HEK293 (cell line): ENCODE data around the gene SLC43A1.

Experiments used
- CTCF ChIA-PET: fragments of 350-600 bp; formaldehyde crosslinking; extraction: SDS; loops from one replicate; lab custom pipeline; 2021; ENCODE audit warnings: antibody characterized with exemption; lab: Yijun Ruan, JAX
- POLR2A ChIA-PET: fragments of 300-600 bp; formaldehyde crosslinking; extraction: SDS; loops from one replicate; lab custom pipeline; 2020; ENCODE audit warnings: antibody characterized with exemption, inconsistent platforms; lab: Yijun Ruan, JAX
- H3K27ac ChIP-seq: fragments of 200-500 bp; sonication (Bioruptor generic); 2 replicates; pipeline ENCODE4 v1.5.1; 2014; ENCODE audit warnings: low read depth, low read length, control low read depth, inconsistent platforms; ENCODE audit errors: extremely low read depth
- H3K36me3 ChIP-seq, 2 experiments: fragments of 200-500 bp in 1 of 2; sonication (Bioruptor generic) in 1 of 2; 1 replicate in 1 of 2; 2 replicates in 1 of 2; pipeline ENCODE4 v1.5.1; 2014 to 2017; ENCODE audit warnings: inconsistent platforms in 2 of 2, low read length in 2 of 2; ENCODE audit not compliant: control insufficient read depth in 2 of 2, insufficient read depth in 1 of 2
- H3K4me1 ChIP-seq: fragments of 200-500 bp; sonication (Bioruptor generic); 2 replicates; pipeline ENCODE4 v1.5.1; 2014; ENCODE audit warnings: mild to moderate bottlenecking, low read length, inconsistent platforms; ENCODE audit not compliant: control insufficient read depth, insufficient read depth
- H3K4me3 ChIP-seq: 2 replicates; pipeline ENCODE4 v1.5.1; 2011; ENCODE audit warnings: low read depth, mild to moderate bottlenecking, control low read depth, low read length, moderate library complexity
- H3K9me3 ChIP-seq: fragments of 200-500 bp; sonication (Bioruptor generic); 2 replicates; pipeline ENCODE4 v1.5.1; 2014; ENCODE audit warnings: low read depth, low read length, inconsistent platforms; ENCODE audit not compliant: control insufficient read depth, insufficient read depth
- FEZF1 ChIP-seq: fragments of 450-650 bp; formaldehyde crosslinking; IDR thresholded peaks from 2 replicates; pipeline ENCODE4 v1.5.1; 2016; ENCODE audit warnings: missing biosample characterization, missing genetic modification characterization
- GLIS1 ChIP-seq: fragments of 450-650 bp; formaldehyde crosslinking; IDR thresholded peaks from 2 replicates; pipeline ENCODE4 v1.5.1; 2016; ENCODE audit warnings: missing biosample characterization, missing genetic modification characterization
- KLF17 ChIP-seq: fragments of 450-650 bp; formaldehyde crosslinking; IDR thresholded peaks from 2 replicates; pipeline ENCODE4 v1.5.1; 2016; ENCODE audit warnings: missing biosample characterization, missing genetic modification characterization
- KLF7 ChIP-seq: fragments of 450-650 bp; formaldehyde crosslinking; IDR thresholded peaks from 2 replicates; pipeline ENCODE4 v1.5.1; 2016; ENCODE audit warnings: missing biosample characterization, missing genetic modification characterization, borderline replicate concordance
- KLF9 ChIP-seq: fragments of 450-650 bp; formaldehyde crosslinking; IDR thresholded peaks from 2 replicates; pipeline ENCODE4 v1.5.1; 2016; ENCODE audit warnings: missing biosample characterization, missing genetic modification characterization, low read depth
- REPIN1 ChIP-seq: fragments of 450-650 bp; formaldehyde crosslinking; IDR thresholded peaks from 2 replicates; pipeline ENCODE4 v1.5.1; 2017; ENCODE audit warnings: missing biosample characterization, missing genetic modification characterization, low read depth
- SCRT2 ChIP-seq: fragments of 450-650 bp; formaldehyde crosslinking; IDR thresholded peaks from 2 replicates; pipeline ENCODE4 v1.5.1; 2016; ENCODE audit warnings: missing biosample characterization, missing genetic modification characterization
- TRIM28 ChIP-seq: IDR thresholded peaks from 2 replicates; pipeline ENCODE4 v1.6.1; 2011; ENCODE audit warnings: low read length, control low read depth, borderline replicate concordance
- ZBTB17 ChIP-seq: fragments of 450-650 bp; formaldehyde crosslinking; IDR thresholded peaks from 2 replicates; pipeline ENCODE4 v1.5.1; 2016; ENCODE audit warnings: missing biosample characterization, missing genetic modification characterization
- ZBTB20 ChIP-seq: fragments of 450-650 bp; formaldehyde crosslinking; IDR thresholded peaks from 2 replicates; pipeline ENCODE4 v1.5.1; 2016; ENCODE audit warnings: missing biosample characterization, missing genetic modification characterization
- ZNF366 ChIP-seq: fragments of 450-650 bp; formaldehyde crosslinking; conservative IDR thresholded peaks from 2 replicates; pipeline ENCODE4 v1.5.1; 2016; ENCODE audit warnings: missing biosample characterization, missing genetic modification characterization
- ZNF48 ChIP-seq: fragments of 450-650 bp; formaldehyde crosslinking; IDR thresholded peaks from 2 replicates; pipeline ENCODE4 v1.5.1; 2016; ENCODE audit warnings: missing biosample characterization, missing genetic modification characterization
- ZNF529 ChIP-seq: fragments of 450-650 bp; formaldehyde crosslinking; IDR thresholded peaks from 2 replicates; pipeline ENCODE4 v1.5.1; 2017; ENCODE audit warnings: missing genetic modification characterization, missing biosample characterization; ENCODE audit not compliant: insufficient replicate concordance
- ZNF571 ChIP-seq: fragments of 450-650 bp; formaldehyde crosslinking; IDR thresholded peaks from 2 replicates; pipeline ENCODE4 v1.5.0; 2017; ENCODE audit warnings: missing biosample characterization, missing genetic modification characterization
- ZNF768 ChIP-seq: fragments of 450-650 bp; formaldehyde crosslinking; IDR thresholded peaks from 2 replicates; pipeline ENCODE4 v1.5.1; 2018; ENCODE audit warnings: missing biosample characterization, mild to moderate bottlenecking, missing genetic modification characterization
- TF ChIP-seq, protein P1 (sequence below): fragments of 450-650 bp; formaldehyde crosslinking; IDR thresholded peaks from 2 replicates; pipeline ENCODE4 v1.5.1; 2016; ENCODE audit warnings: missing biosample characterization, missing genetic modification characterization
- TF ChIP-seq, protein P2 (sequence below): fragments of 450-650 bp; formaldehyde crosslinking; IDR thresholded peaks from 2 replicates; pipeline ENCODE4 v1.5.1; 2016; ENCODE audit warnings: missing biosample characterization, missing genetic modification characterization

Gene SLC43A1

DNA sequence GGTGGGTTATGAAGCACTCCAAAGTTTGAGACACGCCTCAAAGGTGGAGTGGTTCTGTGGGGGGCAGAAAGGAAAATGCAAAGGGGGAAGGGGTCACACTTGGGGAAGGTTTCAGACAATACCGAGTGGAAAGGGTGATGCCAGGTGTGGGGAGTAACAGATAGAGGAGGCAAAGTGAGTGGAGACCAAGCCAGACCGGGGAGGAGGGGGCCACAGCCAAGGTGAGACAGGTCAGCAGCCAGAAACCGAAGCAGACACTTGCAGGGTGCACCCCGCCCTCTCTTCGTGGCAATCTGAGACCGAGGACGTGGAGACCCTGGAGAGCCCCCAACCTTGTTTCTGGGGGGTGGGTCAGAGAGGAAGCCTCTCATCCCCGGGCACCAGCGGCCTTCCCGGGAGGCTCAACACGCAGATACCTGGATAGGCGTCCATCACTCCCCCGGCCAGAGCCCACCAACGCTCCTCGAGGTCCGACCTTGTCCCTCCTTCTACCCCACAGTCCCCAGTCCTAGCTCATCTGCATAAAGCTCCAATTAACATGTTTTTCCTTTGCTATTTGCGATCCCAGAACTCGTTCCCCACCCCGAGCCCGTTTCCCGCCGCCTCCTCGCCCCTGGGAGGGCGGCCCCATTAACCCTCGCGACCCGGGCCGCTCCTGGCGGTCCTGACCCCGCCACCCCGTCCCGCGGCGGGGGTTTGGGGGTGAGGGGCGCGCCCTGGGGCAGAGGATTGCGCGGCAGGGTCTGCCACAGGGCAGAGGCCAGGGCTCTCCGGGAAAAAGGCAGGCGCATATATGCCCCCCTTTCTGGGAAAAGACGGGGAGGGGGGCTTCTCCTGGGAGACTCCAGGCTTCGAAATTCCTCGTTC is 33.4 kb downstream of the SLC43A1 start:
- Histone ChIP-seq H3K4me3 (no peak overlapping the region), H3K27ac (no peak overlapping the region), H3K36me3 (peaks cover 0 to 18% of the 10 kb centered on the region in 2 experiments; a peak in 1 of 3 replicates), H3K4me1 (no peaks in the 10 kb centered on the region; the same call in 1 of the 2 replicates), H3K9me3 (no peaks in the 10 kb centered on the region)
- POLR2A ChIA-PET: interaction anchor here (0.6 kb wide), 1 partner anchor 185 kb away, joined by 3 read pairs; no protein-coding TSS in a partner anchor
- TF ChIP-seq ZBTB20 (tag by site-specific recombination): peak; percentile 1; the same call in 1 of the 2 replicates
- TF ChIP-seq KLF9 (tag by site-specific recombination): no peak
- CTCF ChIA-PET: interaction anchor here (0.6 to 8.9 kb wide), 16 partner anchors 9 to 345 kb away, joined by 3 to 140 read pairs (median 4); partner anchors contain the start of gene RTN4RL2

GRCh38 chr11:57481315-57481714 is 34.2 kb downstream of the SLC43A1 start:
- no peaks in the 10 kb centered on the region for H3K9me3 ChIP-seq
- H3K4me3 ChIP-seq: no peak overlapping the region
- POLR2A ChIA-PET: no interaction called here
- no peaks in the 10 kb centered on the region; the same call in 1 of the 2 replicates for H3K4me1 ChIP-seq
- peak; percentile 61 for TF ChIP-seq ZNF366 (tag by site-specific recombination)
- no peak for TF ChIP-seq KLF7 (tag by site-specific recombination)
- CTCF ChIA-PET: interaction anchor here (0.8 to 8.9 kb wide), 10 partner anchors 8 to 139 kb away, joined by 3 to 140 read pairs (median 8); partner anchors contain the start of genes RTN4RL2 and SLC43A1
- peaks cover 0 to 18% of the 10 kb centered on the region in 2 experiments; a peak in 1 of 3 replicates for H3K36me3 ChIP-seq
- no peak overlapping the region for H3K27ac ChIP-seq

DNA sequence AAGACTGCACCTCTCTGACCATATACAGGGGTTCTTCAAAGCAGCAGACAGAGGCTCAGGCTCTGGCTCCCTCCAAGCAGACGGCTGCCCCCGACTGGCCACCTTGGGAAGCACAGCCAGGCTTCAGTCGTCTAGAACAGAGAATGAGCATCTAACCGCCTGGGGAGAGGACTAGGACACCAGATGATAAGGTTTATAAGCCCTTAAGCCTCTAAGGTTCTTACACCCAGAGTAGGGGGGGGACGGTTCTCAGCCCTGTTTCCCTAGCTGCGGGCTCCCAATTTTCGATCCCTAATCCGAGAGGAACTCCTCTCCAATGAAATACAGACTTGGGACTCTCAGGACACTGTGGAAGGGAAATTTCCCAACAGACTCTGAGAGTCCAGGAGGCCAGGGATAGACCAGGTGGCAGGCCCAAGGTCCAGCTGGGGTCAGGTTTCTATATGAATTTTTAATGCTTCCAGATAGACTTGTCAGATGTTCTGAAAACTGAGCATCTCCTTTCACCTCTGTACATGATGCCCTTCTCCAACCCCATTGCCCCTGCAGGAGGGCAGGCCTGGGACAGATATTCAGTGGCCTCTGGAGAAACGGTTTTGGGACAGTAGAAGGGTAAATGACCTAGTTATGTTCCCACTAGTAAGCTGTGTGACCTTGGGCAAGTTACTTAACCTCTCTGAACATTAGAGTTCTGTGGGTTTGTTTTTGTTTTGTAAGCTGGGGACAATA is 34.9 kb downstream of the SLC43A1 start:
- ChIA-PET CTCF (interaction anchor here (0.5 to 8.9 kb wide), 15 partner anchors 9 to 316 kb away, joined by 3 to 140 read pairs (median 3); partner anchors contain the start of genes RTN4RL2 and SLC43A1), POLR2A (no interaction called here)
- no peaks in the 10 kb centered on the region for H3K9me3 ChIP-seq
- H3K36me3 ChIP-seq: peaks cover 0 to 14% of the 10 kb centered on the region in 2 experiments; a peak in 1 of 3 replicates
- TF ChIP-seq, protein P1, sequence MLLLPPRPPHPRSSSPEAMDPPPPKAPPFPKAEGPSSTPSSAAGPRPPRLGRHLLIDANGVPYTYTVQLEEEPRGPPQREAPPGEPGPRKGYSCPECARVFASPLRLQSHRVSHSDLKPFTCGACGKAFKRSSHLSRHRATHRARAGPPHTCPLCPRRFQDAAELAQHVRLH: no peak
- TF ChIP-seq ZNF529: peak; percentile 85
- TF ChIP-seq KLF17 (tag by site-specific recombination): no peak
- no peak for TF ChIP-seq SCRT2
- 0 out of 2 replicates have a peak, but pooled peaks have one; percentile 8 for TF ChIP-seq GLIS1 (tag by site-specific recombination)
- no peak for TF ChIP-seq REPIN1
- no peak for TF ChIP-seq ZNF48 (tag by site-specific recombination)
- TF ChIP-seq ZBTB17: peak; percentile 27; the same call in 1 of the 2 replicates
- TF ChIP-seq TRIM28: 0 out of 2 replicates have a peak, but pooled peaks have one; percentile 21
- TF ChIP-seq ZNF571 (tag by site-specific recombination): no peak
- peak; percentile 84 for TF ChIP-seq ZNF768 (tag by site-specific recombination)
- TF ChIP-seq FEZF1 (tag by site-specific recombination): peak; percentile 70
- TF ChIP-seq, protein P2, sequence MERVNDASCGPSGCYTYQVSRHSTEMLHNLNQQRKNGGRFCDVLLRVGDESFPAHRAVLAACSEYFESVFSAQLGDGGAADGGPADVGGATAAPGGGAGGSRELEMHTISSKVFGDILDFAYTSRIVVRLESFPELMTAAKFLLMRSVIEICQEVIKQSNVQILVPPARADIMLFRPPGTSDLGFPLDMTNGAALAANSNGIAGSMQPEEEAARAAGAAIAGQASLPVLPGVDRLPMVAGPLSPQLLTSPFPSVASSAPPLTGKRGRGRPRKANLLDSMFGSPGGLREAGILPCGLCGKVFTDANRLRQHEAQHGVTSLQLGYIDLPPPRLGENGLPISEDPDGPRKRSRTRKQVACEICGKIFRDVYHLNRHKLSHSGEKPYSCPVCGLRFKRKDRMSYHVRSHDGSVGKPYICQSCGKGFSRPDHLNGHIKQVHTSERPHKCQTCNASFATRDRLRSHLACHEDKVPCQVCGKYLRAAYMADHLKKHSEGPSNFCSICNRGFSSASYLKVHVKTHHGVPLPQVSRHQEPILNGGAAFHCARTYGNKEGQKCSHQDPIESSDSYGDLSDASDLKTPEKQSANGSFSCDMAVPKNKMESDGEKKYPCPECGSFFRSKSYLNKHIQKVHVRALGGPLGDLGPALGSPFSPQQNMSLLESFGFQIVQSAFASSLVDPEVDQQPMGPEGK: no peak
- no peaks in the 10 kb centered on the region; the same call in 1 of the 2 replicates for H3K4me1 ChIP-seq
- H3K4me3 ChIP-seq: no peak overlapping the region
- no peak overlapping the region for H3K27ac ChIP-seq
